GM12864 (cell line): Measurements from ENCODE around the gene TINAGL1.

ENCODE experiments used
- DNase-seq: peaks from one replicate; pipeline ENCODE4 v3.0.0-alpha.2; 2011; ENCODE audit warnings: low read depth
- H3K4me3 ChIP-seq: 2 replicates; pipeline ENCODE4 v1.5.1; 2011; ENCODE audit warnings: mild to moderate bottlenecking, low read depth, low read length, control low read depth
- TF ChIP-seq, protein P1 (sequence below): IDR thresholded peaks from 2 replicates; pipeline ENCODE4 v1.5.1; 2011; ENCODE audit warnings: low read depth, mild to moderate bottlenecking, moderate library complexity, low read length, control low read depth, inconsistent platforms; ENCODE audit errors: missing control alignments

The TINAGL1 gene

DNA sequence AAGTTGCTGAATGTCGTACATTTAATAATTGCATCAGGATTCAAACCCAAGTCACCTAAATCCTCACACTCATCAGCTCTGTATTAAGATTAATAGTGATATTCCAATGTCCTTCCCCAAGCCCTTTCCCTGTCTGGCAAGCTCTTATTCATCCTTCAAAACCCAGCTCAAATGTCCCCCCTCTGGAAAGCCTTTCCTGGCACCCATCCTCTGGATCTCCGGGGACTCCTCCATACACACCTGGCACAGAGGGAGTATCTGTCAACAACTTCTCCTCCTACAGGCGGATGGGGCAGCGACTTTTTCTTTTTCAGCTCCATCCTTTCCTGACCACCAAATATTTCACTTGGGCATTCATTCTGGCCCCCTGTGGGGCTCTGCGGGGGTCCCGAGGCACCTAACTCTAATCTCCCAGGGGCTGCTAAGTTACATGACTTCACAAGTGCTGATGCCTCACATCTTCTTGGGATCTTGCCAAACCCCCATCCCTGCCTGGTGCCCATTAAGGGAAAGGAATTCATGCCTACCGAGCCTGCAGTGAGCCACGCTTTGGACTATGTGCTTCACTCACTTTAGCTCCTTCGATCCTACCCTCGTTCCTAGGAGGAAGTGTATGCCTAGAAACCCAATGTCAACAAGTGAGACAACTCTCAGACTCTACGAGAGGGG is 15.2 kb downstream of the TINAGL1 start:
- DNase-seq: no peak
- TF ChIP-seq, protein P1, sequence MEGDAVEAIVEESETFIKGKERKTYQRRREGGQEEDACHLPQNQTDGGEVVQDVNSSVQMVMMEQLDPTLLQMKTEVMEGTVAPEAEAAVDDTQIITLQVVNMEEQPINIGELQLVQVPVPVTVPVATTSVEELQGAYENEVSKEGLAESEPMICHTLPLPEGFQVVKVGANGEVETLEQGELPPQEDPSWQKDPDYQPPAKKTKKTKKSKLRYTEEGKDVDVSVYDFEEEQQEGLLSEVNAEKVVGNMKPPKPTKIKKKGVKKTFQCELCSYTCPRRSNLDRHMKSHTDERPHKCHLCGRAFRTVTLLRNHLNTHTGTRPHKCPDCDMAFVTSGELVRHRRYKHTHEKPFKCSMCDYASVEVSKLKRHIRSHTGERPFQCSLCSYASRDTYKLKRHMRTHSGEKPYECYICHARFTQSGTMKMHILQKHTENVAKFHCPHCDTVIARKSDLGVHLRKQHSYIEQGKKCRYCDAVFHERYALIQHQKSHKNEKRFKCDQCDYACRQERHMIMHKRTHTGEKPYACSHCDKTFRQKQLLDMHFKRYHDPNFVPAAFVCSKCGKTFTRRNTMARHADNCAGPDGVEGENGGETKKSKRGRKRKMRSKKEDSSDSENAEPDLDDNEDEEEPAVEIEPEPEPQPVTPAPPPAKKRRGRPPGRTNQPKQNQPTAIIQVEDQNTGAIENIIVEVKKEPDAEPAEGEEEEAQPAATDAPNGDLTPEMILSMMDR: no peak
- H3K4me3 ChIP-seq: no peak overlapping the region

DNA sequence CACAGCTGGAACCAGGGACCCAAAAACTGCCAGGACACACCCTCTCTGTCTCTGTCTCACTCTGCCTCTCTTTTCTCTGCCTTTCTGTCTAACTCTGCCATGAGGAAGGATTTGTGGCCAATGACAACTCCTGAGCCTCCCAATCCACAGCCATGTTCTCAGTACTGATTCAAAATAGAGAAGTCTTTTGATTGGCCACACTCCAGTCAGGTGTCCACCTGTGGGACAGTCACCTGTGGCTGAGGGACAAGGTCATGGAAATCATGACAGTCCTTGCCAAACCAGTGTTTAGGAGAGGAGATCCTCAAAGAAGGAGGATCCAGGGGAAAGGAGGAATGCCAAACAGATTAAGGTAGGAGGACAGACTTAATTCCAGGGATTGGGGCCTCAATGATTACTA is 15.8 kb downstream of the TINAGL1 start:
- no peak for DNase-seq
- TF ChIP-seq, protein P1: no peak
- H3K4me3 ChIP-seq: no peak overlapping the region

DNA sequence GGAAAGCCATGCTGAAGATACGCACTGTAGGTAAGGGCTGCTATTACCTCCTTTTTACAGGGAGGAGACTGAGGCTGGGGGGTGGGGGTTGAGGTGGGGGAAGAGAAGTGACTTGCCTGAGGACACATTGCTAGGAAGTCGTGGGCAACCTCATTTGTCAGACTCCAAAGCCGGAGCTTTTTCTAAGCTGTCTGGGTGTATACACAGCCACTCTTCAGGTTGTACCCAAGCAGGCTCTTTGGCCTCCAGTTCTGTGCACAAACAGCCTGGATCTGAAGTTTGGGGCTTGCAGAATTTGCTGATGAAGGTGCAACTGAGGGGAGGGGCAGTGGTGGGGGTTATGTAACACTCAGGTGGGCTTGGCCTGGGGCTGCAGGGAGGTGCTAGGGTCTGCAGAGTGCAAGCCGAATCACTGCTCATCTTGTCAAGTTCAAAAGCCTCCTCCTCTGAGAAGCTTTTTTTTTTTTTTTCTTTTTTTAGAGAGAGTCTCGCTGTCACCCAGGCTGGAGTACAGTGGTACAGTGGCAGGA is 16.9 kb downstream of the TINAGL1 start:
- TF ChIP-seq, protein P1: no peak
- DNase-seq: no peak
- H3K4me3 ChIP-seq: no peak overlapping the region

DNA sequence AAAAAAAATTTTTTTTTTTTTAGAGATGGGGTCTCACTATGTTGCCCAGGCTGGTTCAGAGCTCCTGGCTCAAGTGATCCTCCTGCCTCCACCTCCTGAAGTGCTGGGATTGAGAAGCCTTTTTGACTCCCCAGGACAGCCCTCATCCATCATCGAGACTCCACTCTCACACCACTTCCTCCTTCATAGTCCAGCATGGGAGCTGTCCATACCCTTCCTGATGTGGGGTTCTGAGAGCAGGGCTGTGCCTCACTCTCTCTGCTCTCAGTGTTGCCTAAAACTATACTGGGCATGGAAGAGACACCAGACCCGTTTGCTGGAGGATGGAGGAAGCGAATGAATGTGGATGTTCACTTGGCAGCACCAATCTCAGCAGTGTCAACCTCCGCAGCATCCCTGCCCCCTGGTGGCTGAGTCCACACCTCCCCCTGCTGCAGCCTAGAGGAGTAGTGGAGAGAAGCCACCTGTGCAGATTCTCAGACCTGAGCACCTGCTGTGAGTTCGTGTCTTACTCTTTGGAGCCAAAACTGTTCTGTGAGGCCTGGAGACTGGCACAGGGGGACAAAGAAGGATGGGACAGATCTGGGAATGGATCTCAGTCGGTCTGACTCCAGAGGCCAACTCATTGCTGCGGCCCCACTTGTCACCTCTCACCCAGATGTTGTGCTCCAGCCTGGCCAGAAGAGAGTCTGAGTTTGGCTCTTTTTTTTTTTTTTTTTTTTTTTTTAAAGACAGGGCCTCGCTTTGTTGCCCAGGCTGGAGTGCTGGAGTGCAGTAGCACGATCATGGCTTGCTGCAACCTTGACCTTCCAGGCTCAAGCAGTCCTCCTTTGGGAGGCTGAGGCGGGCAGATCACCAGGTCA is 17.7 kb downstream of the TINAGL1 start:
- peak; percentile 37 for DNase-seq
- TF ChIP-seq, protein P1: peak; percentile 99
- no peak overlapping the region for H3K4me3 ChIP-seq

DNA sequence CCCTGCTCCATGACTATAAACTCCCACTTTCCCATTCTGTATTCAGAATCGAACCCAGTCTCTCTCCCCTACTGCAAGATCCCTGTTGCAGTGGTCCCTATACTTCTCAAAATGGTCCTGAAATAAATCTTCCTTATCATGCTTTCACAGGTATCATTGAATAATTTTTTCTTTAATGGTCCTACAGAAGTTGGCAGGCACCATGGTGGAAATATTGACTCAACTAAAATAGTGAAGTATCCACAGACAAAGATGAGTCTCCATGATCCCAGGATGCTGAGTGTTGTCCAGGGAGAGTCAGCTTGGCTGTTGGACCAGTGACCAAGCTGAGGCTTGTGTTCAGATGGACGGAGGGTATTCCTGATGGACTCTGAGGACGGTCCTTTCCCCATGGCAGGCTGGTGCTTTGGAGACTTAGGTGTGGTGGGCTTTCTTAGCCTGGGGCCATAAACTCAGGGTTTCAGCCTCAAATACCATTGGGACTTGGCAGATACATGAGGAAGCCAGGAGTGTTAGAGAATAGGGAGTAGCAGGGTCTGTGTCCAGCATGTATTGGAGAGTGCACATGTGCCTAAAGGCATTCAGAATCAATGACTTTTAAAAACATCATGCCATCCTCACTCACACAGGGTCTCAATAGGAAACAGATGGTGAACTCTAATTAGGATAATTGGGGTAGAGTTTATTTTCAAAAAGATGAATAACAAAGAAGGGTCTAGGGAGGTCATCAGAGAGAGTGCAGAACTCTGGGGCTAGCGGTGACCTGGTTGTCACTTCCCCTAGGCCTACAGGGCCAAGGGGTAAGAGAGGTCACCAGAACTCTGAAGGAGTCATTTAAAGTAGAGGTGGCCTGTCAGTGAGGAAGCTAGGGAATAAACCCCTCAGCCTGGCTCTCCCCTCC is 19.8 kb downstream of the TINAGL1 start:
- no peak for DNase-seq
- H3K4me3 ChIP-seq: no peak overlapping the region
- TF ChIP-seq, protein P1: no peak

DNA sequence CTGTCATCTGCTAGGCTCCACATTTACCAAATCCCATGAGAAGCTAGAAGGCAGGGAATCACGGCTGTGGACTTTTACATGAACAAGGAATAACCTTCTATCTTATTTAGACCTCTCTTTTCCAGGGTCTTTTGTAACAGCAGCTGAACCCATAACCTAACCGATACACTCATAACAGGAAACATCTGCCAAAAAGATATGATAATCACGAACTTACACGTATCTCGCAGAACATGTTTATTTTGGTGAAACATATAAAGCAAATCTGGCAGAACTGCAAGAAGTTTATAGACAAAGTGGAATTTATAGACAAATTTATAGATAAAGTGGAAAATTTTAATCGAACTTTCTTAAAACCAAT is 20.4 kb downstream of the TINAGL1 start:
- no peak overlapping the region for H3K4me3 ChIP-seq
- TF ChIP-seq, protein P1: no peak
- DNase-seq: no peak
